ENCODE data around the gene WDR35.
A peak's percentile ranks its signal among the peaks of the same experiment; 100 is the strongest.
"Not testable (repeated sequence)": the region's sequence is repeated elsewhere in the genome, so short reads cannot be mapped to it uniquely, and the experiment has no call there.

WDR35 gene

DNA sequence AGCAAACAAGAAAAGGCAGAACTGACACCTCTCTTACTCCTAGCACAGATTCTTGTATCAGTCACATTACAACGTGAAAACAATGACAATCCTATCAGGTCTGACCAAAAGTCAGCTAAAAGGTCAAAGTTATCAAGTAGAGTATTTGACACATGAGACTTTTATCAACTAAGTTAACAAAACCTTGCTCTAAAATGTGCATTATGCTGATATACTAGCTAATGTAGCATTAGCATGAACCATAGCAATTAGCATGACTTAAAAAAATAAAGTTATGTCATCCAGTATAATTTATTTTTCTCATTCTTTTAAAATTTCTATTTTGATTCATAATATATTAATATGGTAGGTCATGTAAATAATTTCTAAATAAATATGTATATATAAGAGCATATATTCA is 46.7 kb downstream of the WDR35 start:
- no peak for DNase-seq (ENCODE audit: insufficient read length, low spot score)
- no peak for FAIRE-seq

GRCh38 chr2:19942199-19942598 is 47.7 kb downstream of the WDR35 start:
- FAIRE-seq: no peak
- DNase-seq (ENCODE audit: insufficient read length, low spot score): no peak

GRCh38 chr2:19937004-19937403 is 52.9 kb downstream of the WDR35 start:
- DNase-seq (ENCODE audit: insufficient read length, low spot score) (no peak), FAIRE-seq (no peak)

DNA sequence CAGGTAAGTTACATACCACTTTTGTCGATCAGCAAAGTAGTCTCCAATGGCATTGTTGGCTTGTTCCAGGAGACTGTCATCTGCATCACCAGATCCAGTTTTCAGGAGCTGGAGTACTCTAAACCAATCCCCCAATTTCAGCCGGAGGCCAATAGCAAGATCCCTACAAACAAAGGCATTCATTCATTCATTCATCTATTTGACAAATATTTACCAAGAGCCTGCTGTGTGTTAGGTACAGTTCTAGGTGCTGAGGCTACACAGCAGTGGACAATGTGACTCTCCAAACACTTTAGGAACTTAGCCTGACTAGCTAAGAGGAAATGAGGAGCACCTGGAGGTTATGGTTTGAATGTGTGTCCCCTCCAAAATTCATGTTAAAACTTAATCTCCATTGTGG is 53.7 kb downstream of the WDR35 start:
- DNase-seq (ENCODE audit: insufficient read length, low spot score) (no peak), FAIRE-seq (peak; percentile 33)

GRCh38 chr2:19933351-19933981 is 56.4 kb downstream of the WDR35 start:
- DNase-seq (ENCODE audit: insufficient read length, low spot score) (peak; percentile 44), FAIRE-seq (peak; percentile 84)

- no peak for FAIRE-seq
Measured at GRCh38 chr2:19932928-19933327, 57.0 kb downstream of the WDR35 start.

GRCh38 chr2:19929226-19929625 is 60.7 kb downstream of the WDR35 start:
- DNase-seq (ENCODE audit: insufficient read length, low spot score) (no peak), FAIRE-seq (no peak)

More at GRCh38 chr2:19932928-19933327, 57.0 kb downstream of the WDR35 start:
- DNase-seq (ENCODE audit: insufficient read length, low spot score): no peak

DNA sequence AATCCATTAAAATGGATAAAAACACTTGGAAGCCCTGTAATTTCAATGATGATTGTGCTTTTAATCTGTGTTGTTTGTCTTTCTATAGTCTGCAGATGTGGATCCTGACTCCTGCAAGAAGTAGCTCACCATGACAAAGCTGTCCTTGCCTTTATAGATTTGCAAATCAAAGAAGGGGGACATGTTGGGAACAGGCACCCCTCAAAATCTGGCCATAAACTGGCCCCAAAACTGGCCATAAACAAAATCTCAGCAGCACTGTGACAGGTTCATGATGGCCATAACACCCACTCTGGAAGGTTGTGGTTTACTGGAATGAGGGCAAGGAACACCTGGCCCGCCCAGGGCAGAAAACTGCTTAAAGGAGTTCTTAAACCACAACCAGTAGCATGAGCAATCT is 62.1 kb downstream of the WDR35 start:
- FAIRE-seq; DNase-seq (ENCODE audit: insufficient read length, low spot score): not testable (repeated sequence)

DNA sequence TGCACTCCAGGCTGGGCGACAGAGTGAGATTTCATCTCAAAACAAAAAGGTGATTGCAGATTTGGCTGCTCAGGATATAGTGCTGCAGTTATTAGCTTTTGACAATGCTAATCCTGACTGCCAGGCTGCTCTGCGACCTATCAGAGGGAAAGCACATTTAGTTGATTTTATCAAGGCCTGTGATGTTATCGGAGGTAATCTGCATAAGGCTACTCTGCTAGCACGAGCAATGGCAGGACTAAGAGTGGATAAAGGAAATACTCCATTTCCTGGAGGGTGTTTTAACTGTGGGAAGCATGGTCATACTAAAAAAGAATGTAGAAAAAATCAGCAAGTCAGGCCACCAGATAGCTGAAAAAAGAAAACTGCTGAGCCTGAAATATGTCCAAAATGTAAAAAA is 65.4 kb downstream of the WDR35 start:
- not testable (repeated sequence) for DNase-seq (ENCODE audit: insufficient read length, low spot score); FAIRE-seq

DNA sequence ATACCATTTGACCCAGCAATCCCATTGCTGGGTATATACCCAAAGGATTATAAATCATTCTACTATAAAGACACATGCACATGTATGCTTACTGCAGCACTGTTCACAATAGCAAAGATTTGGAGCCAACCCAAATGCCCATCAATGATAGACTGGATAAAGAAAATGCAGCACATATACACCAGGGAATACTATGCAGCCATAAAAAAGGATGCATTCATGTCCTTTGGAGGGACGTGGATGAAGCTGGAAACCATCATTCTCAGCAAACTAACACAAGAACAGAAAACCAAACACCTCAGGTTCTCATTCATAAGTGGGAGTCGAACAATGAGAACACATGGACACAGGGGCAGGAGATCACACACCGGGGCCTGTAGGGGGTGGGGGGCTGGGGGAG is 67.7 kb downstream of the WDR35 start:
- not testable (repeated sequence) for FAIRE-seq; DNase-seq (ENCODE audit: insufficient read length, low spot score)

DNA sequence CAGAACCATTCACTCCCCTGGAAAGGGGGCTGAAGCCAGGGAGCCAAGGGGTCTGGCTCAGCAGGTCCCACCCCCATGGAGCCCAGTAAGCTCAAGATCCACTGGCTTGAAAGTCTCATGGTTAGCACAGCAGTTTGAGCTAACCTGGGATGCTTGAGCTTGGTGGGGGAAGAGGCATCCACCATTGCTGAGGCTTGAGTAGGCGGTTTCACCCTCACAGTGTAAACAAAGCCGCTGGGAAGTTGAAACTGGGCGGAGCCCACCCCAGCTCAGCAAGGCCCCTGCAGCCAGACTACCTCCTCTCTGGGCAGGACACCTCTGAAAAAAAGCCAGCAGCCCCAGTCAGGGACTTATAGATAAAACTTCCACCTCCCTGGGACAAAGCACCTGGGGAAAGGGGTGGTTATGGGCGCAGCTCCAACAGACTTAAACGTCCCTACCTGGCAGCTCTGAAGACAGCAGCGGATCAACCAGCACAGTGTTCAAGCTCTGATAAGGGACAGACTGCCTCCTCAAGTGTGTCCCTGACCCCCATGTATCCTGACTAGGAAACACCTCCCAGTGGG is 73.4 kb downstream of the WDR35 start:
- no peak for DNase-seq (ENCODE audit: insufficient read length, low spot score)
- no peak for FAIRE-seq

GRCh38 chr2:19914266-19914975 is 75.5 kb downstream of the WDR35 start:
- FAIRE-seq (no peak), DNase-seq (ENCODE audit: insufficient read length, low spot score) (no peak)

GRCh38 chr2:19911808-19912509 is 77.9 kb downstream of the WDR35 start:
- DNase-seq (ENCODE audit: insufficient read length, low spot score): peak; percentile 81
- peak; percentile 97 for FAIRE-seq

DNA sequence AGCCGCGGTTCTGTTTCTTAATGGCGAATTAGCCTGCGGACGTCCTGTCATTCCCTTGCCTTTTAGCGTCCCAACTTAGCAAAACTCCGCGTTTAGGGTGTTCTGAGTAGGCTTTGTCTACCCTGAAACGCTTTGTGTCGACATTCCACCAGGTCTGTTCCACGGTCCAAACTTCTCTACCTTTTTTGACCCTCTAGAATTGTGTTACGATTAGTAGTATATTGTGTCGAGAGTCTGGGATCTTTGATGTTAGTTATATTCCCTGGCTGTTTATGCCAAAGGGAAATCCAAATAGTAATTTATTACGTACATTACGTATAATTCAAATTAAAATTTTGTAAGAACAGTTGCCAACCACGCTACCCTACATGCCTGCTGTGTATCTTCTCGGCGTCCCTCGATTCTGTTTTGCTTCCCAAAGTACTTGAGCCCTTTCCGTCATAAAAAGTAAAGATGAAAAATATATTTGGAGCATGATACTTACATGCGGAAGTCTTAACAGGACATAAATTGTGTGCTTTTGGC is 87.6 kb downstream of the WDR35 start:
- DNase-seq (ENCODE audit: insufficient read length, low spot score): no peak
- no peak for FAIRE-seq

- peak; percentile 81 for FAIRE-seq
Measured at GRCh38 chr2:19901442-19902215, 88.3 kb downstream of the WDR35 start, which contains the start of gene TTC32. TSS of gene TTC32 (minus strand) at chr2:19901983. CDS start at chr2:19901854, 129 bp downstream.

DNA sequence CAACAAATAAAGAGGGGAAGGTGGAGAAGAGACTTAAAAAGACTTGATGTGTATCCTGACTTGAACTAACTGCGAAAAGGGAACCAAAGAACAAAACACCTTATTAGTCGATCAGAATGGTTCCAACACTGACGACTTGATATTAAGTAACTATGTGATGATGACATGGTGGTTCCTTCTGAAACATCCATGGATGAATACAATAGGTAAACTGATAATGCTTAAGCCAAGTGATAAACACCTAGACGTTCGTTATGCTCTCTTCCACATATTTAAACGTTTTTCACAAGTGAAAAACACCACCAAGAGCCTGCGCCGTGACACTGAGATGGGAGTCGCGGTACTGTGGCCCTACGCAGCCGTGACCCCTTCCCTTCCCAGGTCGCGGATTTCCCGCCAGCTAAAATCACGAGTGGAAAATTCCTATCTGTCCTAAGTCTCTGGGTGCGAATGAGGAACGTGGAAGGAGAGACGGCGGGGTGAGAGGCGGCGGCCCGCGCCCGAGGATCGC is 88.9 kb downstream of the WDR35 start:
- no peak for FAIRE-seq
- no peak for DNase-seq (ENCODE audit: insufficient read length, low spot score)

More at GRCh38 chr2:19901442-19902215, 88.3 kb downstream of the WDR35 start, which contains the start of gene TTC32:
- peak; percentile 96 for DNase-seq (ENCODE audit: insufficient read length, low spot score)

GRCh38 chr2:19899985-19900930 is 89.6 kb downstream of the WDR35 start:
- FAIRE-seq: no peak
- no peak for DNase-seq (ENCODE audit: insufficient read length, low spot score)

GRCh38 chr2:19898592-19899329 is 91.1 kb downstream of the WDR35 start:
- FAIRE-seq: no peak
- no peak for DNase-seq (ENCODE audit: insufficient read length, low spot score)
